Activated T-helper 2 cell treated with anti-CD3 and anti-CD28 coated beads, Interferon-gamma antibody, Interleukin-2, Interleukin-4, amounts not matched to agents 10 μg/mL and 5 μg/mL and 100 μg/mL, durations not matched to agents 14 hours and 24 hours and 36 hours (primary cell): ENCODE measurements around the gene CRY2. TPM values are rescaled to one million over a fixed set of nuclear protein-coding genes. Genes with fewer than 3 reads are reported as not detected.
"Not testable (repeated sequence)": the region's sequence is repeated elsewhere in the genome, so short reads cannot be mapped to it uniquely, and the experiment has no call there.

Source experiments
- DNase-seq: peaks from one replicate; pipeline ENCODE4 v3.0.0; 2021; ENCODE audit warnings: low spot score
- H3K27ac Mint-ChIP-seq: one replicate; pipeline ENCODE4 v1.8.0; 2021; ENCODE audit warnings: mixed read lengths
- H3K27me3 Mint-ChIP-seq: one replicate; pipeline ENCODE4 v1.8.0; 2021; ENCODE audit warnings: low read depth, mixed read lengths
- H3K36me3 Mint-ChIP-seq: one replicate; pipeline ENCODE4 v1.8.0; 2021; ENCODE audit warnings: low read depth, mixed read lengths
- H3K4me1 Mint-ChIP-seq: one replicate; pipeline ENCODE4 v1.8.0; 2021; ENCODE audit warnings: low read depth, mixed read lengths
- H3K4me3 Mint-ChIP-seq: one replicate; pipeline ENCODE4 v1.8.0; 2021; ENCODE audit warnings: low read depth, mild to moderate bottlenecking, moderate library complexity, mixed read lengths
- H3K9me3 Mint-ChIP-seq: one replicate; pipeline ENCODE4 v1.8.0; 2021; ENCODE audit warnings: mixed read lengths
- intact Hi-C: fragments of 100-400 bp; cut with micrococcal nuclease; formaldehyde crosslinking; loops from one replicate; pipeline ENCODE4 v1.15.1; 2023
- total RNA-seq: library from RNA; stranded (reverse); gene quantifications from 2 replicates; pipeline ENCODE4 v1.2.3, GENCODE V29; 2022

Gene CRY2
- total RNA-seq, 1 donor from 2014 or later: 21.5 TPM

DNA sequence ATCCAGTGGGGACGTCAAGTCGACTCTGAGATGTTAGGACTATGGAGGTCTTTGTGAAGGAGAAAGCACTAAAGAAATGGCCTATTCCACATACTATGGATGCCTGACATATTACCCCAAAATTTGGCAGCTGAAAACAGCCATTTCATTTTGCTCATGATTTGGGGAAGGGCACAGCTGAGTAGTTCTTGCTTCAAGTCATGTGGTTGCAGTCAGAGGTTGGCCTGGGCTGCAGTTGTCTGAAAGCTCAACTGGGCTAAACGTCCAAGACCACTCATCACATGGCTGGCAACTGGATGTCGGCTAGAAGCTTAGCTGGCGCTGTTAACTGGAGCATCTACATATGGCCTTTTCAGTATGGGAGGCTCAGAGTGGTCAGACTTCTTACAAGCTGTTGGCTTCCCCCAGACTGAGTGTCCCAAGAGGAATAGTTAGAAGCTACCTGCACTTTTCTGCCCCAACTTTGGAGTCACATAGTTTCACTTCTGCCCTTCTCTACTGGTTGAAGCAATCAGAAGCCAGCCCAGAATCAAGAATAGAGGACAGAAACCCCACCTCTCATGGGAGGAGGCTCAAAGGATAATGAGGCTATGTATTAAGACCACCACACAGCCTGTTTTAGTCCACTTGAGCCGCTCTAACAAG lies 28.2 kb upstream of the CRY2 start:
- Mint-ChIP-seq H3K9me3 (no peaks in the 10 kb centered on the region), H3K27ac (no peak overlapping the region), H3K4me1 (peaks cover 4% of the 10 kb centered on the region), H3K27me3 (no peaks in the 10 kb centered on the region), H3K36me3 (no peaks in the 10 kb centered on the region), H3K4me3 (no peak overlapping the region)
- DNase-seq: no peak
- intact Hi-C loops: no loop called here

DNA sequence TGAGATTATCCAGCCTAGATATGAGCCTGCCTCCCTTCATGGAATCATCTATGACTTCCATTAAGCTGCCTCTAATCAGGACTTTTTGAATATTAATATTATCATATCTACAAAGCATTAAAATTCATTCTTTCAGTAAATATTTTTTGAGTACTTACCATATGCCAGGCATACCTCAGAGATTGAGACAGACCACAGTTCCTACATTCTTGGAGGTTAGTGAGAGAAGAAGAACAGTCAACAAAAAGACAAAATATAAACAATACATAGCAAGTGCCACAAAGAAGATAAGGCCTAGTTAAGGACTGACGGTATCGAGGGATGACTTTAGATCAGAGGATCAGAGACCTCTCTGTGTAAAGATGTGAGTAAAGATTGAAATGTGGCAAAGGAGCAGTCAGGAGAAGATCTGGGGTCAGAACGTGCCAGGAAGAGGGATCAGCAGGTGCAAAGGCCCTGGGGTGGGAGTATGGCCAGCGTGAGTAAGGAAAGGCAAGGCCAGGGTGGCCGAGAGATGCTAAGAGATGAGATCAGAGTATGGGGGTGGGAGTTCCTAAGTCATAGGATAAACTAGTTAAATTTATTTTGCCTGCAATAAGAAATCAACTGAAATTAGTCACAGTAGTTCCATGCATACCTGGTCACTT lies 26.9 kb upstream of the CRY2 start:
- Mint-ChIP-seq H3K27me3 (no peaks in the 10 kb centered on the region), H3K36me3 (no peaks in the 10 kb centered on the region), H3K27ac (no peak overlapping the region), H3K9me3 (no peaks in the 10 kb centered on the region), H3K4me1 (peaks cover 4% of the 10 kb centered on the region), H3K4me3 (no peak overlapping the region)
- no peak for DNase-seq
- intact Hi-C loops: no loop called here

DNA sequence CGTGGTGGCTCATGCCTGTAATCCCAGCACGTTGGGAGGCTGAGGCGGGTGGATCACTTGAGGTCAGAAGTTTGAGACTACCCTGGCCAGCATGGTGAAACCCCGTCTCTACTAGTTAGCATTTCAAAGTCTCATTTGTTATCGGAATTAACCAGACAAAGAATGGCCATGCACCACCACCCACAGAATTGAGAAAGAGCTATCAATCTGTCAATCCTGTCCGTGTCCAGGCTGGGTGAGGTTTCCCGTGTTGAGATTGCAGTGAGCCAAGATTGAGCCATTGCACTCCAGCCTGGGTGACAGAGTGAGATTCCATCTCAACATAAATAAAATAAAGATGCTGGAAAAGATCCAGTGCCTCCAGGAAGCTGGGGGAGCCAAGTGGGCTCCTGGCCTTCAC lies 20.8 kb upstream of the CRY2 start:
- H3K4me1 Mint-ChIP-seq, H3K27ac Mint-ChIP-seq, H3K9me3 Mint-ChIP-seq, H3K4me3 Mint-ChIP-seq, H3K36me3 Mint-ChIP-seq, DNase-seq, H3K27me3 Mint-ChIP-seq, intact Hi-C loops: not testable (repeated sequence)

DNA sequence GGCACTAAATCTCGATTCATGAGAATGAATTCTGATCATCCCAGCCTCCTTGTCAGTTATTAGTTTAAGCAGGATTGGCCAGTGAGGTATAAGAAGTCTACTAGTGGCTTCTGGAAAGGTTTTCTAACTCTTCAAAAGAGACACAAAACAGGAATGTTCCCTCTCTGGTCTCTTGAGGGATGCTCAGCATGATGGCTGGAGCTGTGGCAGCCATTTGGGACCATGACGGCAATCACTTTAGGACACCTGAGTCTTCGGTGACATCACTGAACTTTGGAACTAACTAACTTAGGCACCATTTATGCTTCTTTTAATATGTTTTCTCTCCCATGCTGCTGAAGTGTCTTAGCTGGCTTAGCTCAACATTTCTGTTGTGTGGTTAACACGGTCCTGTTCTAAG lies 20.2 kb upstream of the CRY2 start:
- H3K36me3 Mint-ChIP-seq: no peaks in the 10 kb centered on the region
- no peaks in the 10 kb centered on the region for H3K9me3 Mint-ChIP-seq
- H3K27ac Mint-ChIP-seq: no peak overlapping the region
- H3K4me1 Mint-ChIP-seq: peaks cover 5% of the 10 kb centered on the region
- peaks cover 8% of the 10 kb centered on the region for H3K27me3 Mint-ChIP-seq
- no peak for DNase-seq
- no peak overlapping the region for H3K4me3 Mint-ChIP-seq
- intact Hi-C loops: no loop called here

DNA sequence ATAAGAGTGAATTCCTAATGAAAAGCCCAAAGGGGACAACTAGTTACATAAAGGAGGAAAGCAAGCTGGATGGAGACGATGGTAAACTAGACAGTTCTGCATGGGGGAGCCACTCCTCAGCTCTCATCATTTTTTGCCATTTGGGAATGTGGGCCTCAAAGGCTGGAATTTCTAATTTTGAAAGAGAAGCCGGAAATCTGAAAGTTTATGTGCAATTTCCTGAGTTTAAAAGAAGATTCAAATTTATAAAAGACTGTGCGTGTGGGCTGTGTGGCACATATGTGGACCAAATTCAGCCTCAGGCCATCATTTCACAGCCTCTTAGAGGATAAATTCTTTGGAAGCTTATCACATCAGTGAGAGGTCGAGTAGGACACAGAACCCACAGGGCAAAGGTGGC lies 18.3 kb upstream of the CRY2 start:
- H3K27me3 Mint-ChIP-seq: peaks cover 8% of the 10 kb centered on the region
- DNase-seq: no peak
- H3K36me3 Mint-ChIP-seq: no peaks in the 10 kb centered on the region
- peaks cover 16% of the 10 kb centered on the region for H3K4me1 Mint-ChIP-seq
- intact Hi-C loops: no loop called here
- no peaks in the 10 kb centered on the region for H3K9me3 Mint-ChIP-seq
- H3K27ac Mint-ChIP-seq: no peak overlapping the region
- H3K4me3 Mint-ChIP-seq: no peak overlapping the region

DNA sequence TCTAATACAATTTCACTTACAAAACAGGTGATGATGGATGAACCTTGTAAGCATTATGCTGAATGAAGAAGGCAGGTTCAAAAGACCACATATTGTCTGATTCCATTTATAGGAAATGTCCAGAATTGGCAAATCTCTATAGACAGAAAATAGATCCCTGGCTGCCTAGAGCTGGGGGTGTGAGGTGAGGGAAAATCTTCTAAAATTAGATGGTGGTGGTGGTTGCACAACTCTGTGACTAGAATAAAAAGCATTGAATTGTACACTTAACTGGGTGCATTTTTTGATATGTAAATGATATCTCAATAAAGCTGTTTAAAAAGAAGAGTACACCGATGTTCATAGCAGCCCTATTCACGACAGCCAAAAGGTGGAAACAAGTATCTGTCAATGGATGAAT lies 16.7 kb upstream of the CRY2 start:
- H3K27me3 Mint-ChIP-seq: peaks cover 8% of the 10 kb centered on the region
- no peaks in the 10 kb centered on the region for H3K9me3 Mint-ChIP-seq
- no peak overlapping the region for H3K4me3 Mint-ChIP-seq
- intact Hi-C loops: no loop called here
- no peak overlapping the region for H3K27ac Mint-ChIP-seq
- H3K36me3 Mint-ChIP-seq: no peaks in the 10 kb centered on the region
- H3K4me1 Mint-ChIP-seq: peaks cover 25% of the 10 kb centered on the region
- no peak for DNase-seq

DNA sequence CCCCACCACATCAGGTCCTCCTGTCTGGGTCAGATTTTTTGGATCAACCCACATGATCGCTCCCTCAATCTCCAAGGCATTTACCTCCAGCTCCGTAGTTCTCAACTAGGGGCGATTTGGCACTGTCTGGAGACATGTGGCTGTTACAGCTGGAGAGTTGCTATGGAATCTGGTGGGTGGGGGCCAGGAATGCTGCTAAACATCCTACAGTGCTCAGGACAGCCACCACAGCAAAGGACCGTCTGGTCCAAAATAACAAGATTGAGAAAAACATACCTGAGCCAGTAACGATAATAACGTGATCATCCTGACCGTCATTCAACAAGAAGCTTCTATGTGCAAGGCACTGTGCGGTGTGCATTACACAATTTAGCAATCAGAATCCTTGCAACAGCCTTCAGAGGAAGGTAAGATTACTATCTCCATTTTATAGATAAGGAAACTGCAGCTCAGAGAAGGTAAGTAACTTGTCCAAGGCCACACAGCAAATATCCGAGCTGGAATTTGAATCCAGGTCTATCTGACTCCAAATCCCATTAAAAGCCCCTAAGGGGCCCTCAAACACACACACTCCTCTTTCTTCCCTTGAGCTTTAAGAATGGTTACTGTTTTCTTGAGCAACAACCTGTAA lies 14.3 kb upstream of the CRY2 start:
- peaks cover 29% of the 10 kb centered on the region for H3K4me1 Mint-ChIP-seq
- no peaks in the 10 kb centered on the region for H3K9me3 Mint-ChIP-seq
- no peak overlapping the region for H3K27ac Mint-ChIP-seq
- no peak overlapping the region for H3K4me3 Mint-ChIP-seq
- no peak for DNase-seq
- intact Hi-C loops: no loop called here
- H3K27me3 Mint-ChIP-seq: peaks cover 7% of the 10 kb centered on the region
- peaks cover 3% of the 10 kb centered on the region for H3K36me3 Mint-ChIP-seq

DNA sequence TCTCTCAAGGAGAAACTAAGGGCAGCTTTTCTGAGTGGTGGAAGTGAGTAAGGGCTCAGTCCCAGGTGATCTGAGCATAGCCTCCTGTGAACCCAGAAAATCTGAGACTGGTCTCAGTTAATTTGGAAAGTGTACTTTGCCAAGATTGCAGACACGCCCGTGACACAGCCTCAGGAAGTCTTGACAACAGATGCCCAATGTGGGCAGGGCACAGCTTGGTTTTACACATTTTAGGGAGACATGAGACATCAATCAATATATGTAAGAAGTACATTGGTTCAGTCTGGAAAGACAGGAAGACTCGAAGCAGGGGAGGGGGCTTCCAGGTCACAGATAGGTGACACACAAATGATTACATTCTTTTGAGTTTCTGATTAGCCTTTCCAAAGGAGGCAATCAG lies 13.5 kb upstream of the CRY2 start:
- Mint-ChIP-seq H3K9me3 (no peaks in the 10 kb centered on the region), H3K4me3 (peak overlapping the region; percentile 66), H3K27ac (peak overlapping the region; percentile 85), H3K36me3 (peaks cover 3% of the 10 kb centered on the region), H3K4me1 (peaks cover 29% of the 10 kb centered on the region), H3K27me3 (peaks cover 7% of the 10 kb centered on the region)
- intact Hi-C loops: no loop called here
- no peak for DNase-seq

DNA sequence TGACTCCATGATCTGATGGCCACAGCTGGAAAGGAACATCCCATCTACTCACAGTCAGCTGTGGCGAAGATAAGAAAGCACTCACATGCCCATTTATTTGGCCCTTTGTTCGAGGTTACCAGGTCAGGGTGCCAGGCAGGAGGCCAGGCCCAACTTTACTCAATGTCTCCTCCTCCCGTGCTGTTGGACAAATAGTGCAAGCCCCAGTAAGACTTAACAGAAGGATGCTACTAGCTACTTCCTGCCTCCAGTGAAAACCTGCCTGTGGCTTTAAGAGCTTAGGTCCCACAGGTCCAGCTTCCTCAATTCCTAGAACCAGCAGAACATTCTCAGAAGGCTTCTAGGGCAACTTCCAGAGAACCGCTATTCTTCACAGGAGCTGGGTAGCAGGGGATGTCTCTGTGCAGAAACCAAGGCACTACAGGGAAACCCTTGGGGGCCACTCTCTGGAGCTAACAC lies 12.9 kb upstream of the CRY2 start:
- H3K9me3 Mint-ChIP-seq: no peaks in the 10 kb centered on the region
- peak overlapping the region; percentile 85 for H3K27ac Mint-ChIP-seq
- peak; percentile 38 for DNase-seq
- H3K27me3 Mint-ChIP-seq: peaks cover 7% of the 10 kb centered on the region
- peak overlapping the region; percentile 66 for H3K4me3 Mint-ChIP-seq
- intact Hi-C loops: no loop called here
- peaks cover 3% of the 10 kb centered on the region for H3K36me3 Mint-ChIP-seq
- peaks cover 29% of the 10 kb centered on the region for H3K4me1 Mint-ChIP-seq

DNA sequence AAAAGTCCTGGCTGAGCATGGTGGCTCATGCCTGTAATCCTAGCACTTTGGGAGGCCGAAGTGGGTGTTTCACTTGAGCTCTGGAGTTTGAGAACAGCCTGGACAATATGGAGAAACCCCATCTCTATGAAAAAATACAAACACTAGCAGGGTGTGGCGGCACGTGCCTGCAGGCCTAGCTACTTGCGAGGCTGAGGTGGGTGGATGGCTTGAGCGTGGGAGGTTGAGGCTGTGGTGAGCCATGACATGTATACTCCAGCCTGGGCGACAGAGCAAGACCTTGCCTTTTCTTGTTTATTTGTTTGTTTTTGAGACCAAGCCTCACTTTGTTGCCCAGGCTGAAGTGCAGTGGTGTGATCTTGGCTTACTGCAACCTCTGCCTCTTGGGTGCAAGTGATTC lies 8.1 kb upstream of the CRY2 start:
- Mint-ChIP-seq H3K27ac (no peak overlapping the region), H3K27me3 (peaks cover 13% of the 10 kb centered on the region), H3K9me3 (no peaks in the 10 kb centered on the region), H3K4me3 (no peak overlapping the region), H3K36me3 (peaks cover 3% of the 10 kb centered on the region), H3K4me1 (peaks cover 25% of the 10 kb centered on the region)
- no peak for DNase-seq
- intact Hi-C loops: no loop called here

DNA sequence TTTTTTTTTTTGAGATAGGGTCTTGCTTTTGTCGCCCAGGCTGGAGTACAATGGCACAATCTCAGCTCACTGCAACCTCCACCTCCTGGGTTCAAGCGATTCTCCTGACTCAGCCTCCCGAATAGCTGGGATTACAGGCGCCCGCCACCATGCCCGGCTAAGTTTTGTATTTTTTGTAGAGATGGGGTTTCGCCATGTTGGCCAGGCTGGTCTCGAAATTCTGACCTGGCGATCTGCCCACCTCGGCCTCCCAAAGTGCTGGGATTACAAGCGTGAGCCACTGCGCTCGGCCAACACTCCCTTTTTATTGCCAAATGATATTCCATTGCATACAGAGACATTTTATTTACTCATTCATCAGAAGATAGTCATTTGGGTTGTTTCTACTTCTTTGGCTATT lies 7.0 kb upstream of the CRY2 start:
- not testable (repeated sequence) for H3K4me3 Mint-ChIP-seq, DNase-seq, H3K9me3 Mint-ChIP-seq, H3K27ac Mint-ChIP-seq, H3K36me3 Mint-ChIP-seq
- intact Hi-C loops: loop anchor here (10.0 kb wide), 3 partner anchors 165 to 1275 kb away; partner anchors contain the start of gene CD82
- peaks cover 19% of the 10 kb centered on the region for H3K4me1 Mint-ChIP-seq
- H3K27me3 Mint-ChIP-seq: peaks cover 16% of the 10 kb centered on the region

DNA sequence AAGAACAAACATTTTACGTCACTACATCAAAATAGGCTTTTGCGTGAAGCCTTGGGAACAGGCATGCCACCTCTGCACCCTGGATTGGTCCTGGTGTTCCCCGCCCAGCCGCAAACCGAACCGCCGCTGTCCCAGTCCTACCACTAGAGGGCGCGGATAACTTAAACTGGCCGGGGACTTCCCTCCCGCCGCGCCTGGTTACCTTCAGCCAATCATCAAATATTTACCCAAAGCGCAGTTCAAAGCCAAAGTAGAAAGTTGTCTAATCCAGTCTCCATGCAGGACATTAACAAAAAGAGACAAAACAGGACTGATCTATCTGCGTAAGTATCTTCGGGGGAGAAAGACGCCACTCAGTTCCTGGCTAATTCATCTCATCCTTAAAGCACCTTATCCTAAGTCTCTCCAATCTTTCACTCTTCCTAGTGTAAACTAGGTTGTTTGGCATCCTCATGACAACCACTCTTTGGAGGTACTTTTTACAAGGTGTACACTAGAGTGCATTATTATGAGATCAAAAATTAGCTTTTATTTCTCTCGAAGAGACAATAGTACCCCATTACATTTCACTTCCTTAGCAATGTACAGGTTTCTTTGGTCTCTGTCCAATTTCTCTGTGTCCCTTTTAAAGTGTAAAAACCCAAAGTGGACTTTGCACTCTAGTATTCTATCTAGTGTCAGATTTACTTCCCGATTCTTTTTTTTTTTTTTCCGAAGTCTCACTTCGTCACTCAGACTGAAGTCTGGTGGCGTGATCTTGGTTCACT lies 3.9 kb upstream of the CRY2 start:
- Mint-ChIP-seq H3K36me3 (no peaks in the 10 kb centered on the region), H3K27me3 (peaks cover 15% of the 10 kb centered on the region), H3K9me3 (no peaks in the 10 kb centered on the region), H3K4me1 (peaks cover 32% of the 10 kb centered on the region), H3K4me3 (peak overlapping the region; percentile 22), H3K27ac (peak overlapping the region; percentile 71)
- DNase-seq: peak; percentile 87
- intact Hi-C loops: loop anchor here (1.0 to 10.0 kb wide), 4 partner anchors 38 to 1279 kb away; partner anchors contain the start of genes CD82 and SLC35C1
